ENCODE data around the gene ISM1.

- TF ChIP-seq CTCF (IDR thresholded peaks at IDR 0.05; ENCODE audit: insufficient read depth, low read length), result no peak
- no peak for TF ChIP-seq POLR2AphosphoS5 (IDR thresholded peaks at IDR 0.05; ENCODE audit: low read depth)
Observed at GRCh38 chr20:13236990-13237720, 16.1 kb downstream of the ISM1 start.

All from HL-60 (cell line).